Head of caudate nucleus (tissue), 42 donors: ENCODE data around the gene CDH13.

ENCODE experiments used
- DNase-seq, 42 donors: peaks; one replicate each; pipeline versions ENCODE4 v3.0.0 to v3.0.0-alpha.2; 2020 to 2021; ENCODE audit warnings: mixed read lengths in 7 of 42
- intact Hi-C: fragments of 100-400 bp; cut with DNase I; formaldehyde crosslinking; loops from one replicate; pipeline ENCODE4 v1.15.0; 2022

Gene CDH13

DNA sequence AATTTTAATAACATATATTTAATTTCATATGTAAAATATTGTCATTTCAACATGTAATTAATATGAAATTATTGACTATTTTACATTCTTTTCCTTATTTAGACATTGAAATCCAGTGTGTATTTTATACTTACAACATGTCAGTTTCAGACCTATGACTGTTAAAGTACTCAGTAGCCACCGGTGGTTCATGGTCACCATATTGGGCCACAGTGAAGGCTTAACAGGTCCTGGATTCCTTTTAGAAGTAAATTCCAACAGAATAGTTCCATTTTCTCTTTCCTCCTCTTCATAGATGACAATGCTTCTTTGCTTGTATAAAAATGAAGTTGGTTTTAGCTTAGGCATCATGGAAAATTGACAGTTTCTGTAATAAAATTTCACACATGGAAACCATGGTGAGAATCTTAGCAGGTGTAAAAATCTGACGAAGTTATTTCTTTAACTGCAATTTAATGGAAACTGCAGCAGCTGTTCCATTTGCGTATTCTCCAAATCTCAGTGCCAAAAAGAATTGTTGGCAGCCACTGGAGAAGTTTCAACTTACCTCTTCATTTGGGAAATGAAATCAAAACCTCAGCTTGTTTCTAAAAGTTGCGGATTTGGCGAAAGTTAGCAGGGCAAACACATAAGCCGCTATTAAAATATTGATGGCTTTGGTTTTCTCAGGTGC lies 231.1 kb downstream of the CDH13 start:
- intact Hi-C loops = no loop called here
- no peak for DNase-seq

DNA sequence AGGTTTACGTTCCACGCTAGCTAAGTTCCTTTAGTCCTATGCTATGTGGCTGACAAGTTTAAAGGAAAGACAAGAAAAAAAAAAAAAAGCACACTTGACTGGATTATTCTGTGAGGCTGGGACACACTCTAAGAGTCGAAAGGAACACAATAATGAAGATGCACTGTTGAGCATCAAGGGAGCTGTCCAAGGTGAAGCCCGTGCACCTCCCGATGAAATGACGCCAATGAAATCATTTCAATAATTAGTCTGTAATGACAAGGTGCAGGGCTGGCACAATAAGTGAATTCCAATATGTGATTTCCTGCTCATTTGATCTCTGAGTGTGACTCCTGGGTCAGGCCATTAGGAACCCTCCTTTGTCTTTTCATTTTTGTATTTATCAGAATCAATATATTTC lies 232.9 kb downstream of the CDH13 start:
- DNase-seq = no peak
- intact Hi-C loops = no loop called here

DNA sequence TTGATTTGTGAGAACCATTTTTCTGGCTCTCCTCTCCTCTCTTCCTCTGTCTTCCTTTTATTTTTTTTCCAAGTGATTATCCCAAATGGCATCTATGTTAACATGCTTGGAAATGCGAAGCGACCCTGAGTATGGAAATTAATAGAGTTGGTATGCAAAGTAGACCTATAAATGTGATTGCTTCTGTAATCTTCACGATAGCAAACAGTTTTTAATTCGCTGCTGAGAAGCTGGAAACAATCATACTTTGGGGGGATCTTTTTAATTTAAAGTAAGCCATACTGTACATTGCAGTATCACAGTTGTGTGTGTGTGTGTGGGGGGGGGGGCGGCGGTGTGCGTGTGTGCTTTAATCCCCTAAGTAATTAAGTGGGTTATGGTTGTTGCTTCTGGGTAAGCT lies 233.3 kb downstream of the CDH13 start:
- intact Hi-C loops = no loop called here

DNA sequence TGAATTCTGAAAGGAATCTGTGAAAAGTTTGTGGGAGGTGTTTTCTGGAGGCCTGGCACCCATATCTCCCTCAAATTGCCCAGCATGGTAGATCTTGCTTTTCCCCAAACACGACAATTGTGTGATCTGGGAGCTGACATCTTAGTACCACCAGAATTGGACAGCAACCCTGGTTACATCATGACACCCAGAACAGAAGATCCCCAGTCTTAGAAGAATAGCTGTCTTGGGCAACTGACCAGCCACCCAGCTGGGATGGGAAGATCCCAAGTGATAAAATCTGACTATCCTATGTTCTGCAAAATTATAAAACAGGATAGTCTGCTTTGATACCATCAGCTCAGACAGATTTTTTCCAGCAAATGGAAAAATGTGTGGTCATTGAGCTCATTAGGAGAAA lies 235.3 kb downstream of the CDH13 start:
- peak in 4 of 42 donors; percentile 11 to 40 (median 22) for DNase-seq
- intact Hi-C loops = no loop called here

More for the DNA sequence above, 233.3 kb downstream of the CDH13 start:
- DNase-seq = no peak

DNA sequence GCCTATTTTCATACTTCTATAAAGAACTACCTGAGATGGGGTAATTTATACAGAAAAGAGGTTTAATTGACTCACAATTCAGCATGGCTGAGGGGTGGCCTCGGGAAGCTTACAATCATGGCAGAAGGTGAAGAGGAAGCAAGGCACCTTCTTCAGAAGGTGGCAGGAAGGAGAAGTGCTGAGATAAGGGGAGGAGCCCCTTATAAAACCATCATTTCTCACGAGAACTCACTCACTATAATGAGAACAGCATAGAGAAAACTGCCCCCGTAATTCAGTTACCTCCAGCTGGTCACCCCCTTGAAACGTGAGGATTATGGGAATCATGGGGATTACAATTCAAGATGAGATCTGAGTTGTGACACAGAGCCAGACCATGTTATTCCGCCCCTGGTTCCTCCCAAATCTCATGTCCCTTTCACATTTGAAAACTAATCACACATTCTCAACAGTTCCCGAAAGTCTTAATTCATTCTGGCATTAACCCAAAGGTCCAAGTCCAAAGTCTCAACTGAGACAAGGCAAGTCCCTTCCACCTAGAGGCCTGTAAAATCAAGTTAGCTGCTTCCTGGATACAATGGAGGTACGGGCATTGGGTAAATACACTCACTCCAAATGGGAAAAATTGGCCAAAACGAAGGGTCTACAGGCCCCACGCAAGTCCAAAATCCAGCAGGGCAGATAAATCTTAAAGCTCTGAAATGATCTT lies 237.7 kb downstream of the CDH13 start:
- no peak for DNase-seq
- intact Hi-C loops = no loop called here

DNA sequence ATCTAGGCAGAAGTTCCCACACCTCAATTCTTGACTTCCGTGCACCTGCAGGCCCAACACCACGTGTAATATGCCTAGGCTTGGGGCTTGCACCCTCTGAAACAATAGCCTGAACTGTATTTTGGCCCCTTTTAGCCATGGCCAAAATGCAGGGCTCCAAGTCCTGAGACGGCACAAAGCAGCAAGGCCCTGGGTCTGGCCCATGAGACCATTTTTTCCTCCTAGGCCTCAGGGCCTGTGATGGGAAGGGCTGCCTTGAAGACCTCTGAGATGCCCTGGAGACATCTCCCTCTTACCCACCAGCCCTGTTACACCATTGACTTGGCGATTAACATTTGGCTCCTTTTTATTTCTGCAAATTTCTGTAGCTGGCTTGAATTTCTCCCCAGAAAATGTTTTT lies 238.6 kb downstream of the CDH13 start:
- no peak for DNase-seq
- intact Hi-C loops = no loop called here

DNA sequence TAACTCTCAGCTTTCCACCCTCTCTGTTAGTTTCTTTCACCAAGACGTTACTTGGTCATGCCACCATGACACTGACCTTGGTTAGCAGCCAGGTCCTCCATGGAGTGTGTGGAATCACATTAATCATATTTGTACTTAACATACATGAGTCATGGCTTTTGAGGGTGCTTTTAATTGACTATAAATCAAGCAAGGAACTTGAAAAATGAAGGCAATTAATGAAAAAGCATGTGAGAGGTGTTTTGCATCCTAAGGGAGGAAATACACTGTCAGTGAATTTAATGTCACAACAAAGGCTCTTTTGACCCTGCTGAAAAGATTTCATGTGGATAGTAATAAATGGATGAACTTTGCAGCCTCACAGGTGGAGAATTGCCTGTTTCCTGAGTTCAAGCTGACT lies 240.7 kb downstream of the CDH13 start:
- intact Hi-C loops = no loop called here
- DNase-seq = no peak

DNA sequence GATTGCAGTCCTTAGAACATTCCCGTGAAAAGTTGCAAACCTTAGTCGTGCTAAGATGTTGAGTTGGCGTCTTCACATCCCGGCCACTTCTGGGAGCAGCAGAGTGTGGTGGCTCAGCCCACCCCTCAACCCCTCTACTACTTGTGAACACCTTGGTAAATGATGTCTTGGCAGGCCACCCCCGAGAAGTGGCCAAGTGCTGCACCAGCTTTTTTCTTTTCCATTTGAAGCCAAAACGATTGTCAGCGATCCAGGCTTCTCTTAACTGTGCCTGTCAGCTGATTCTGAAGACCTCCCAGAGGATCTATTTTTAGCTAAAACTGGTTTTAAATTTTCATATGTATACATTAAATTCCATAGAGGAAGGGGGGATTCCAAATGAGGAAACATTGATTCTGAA lies 247.5 kb downstream of the CDH13 start:
- intact Hi-C loops = no loop called here
- DNase-seq = no peak

DNA sequence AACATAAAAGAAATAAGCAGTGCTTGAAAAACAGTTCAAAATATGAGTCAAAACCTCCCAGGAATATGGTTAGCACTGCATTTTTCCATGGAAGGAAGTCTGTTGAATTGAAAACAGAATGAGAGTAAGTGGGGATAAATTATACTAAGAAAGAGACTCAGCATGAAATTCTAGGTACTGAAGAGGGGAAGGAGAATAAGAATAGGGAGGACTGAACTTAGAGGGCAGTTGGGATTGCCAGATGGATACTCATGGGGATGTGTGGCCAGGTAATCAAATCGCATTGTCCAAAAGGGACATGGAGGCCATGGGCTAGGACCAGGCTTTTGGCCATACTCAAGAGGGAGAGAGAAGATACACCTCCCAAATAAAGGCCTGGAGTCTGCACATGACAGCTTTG lies 247.9 kb downstream of the CDH13 start:
- no peak for DNase-seq
- intact Hi-C loops = no loop called here

DNA sequence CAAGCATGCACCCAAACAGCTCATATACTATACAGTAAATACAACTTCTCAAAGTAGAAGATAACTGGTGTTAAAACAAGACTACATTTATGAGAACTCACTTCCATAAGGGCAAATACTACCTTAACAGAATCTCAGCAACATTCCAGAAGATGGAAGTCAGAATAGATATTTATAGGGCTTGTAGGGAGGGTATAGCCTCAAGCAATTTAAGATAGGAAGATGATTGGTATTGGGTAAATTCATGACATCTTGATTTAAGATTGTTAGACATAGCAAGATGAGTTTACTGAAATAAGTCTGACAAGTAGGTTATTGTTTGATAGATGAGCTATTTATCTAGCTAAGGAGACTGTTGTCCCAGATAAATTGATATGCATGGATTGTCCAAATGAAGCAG lies 250.2 kb downstream of the CDH13 start:
- intact Hi-C loops = no loop called here
- DNase-seq = no peak

DNA sequence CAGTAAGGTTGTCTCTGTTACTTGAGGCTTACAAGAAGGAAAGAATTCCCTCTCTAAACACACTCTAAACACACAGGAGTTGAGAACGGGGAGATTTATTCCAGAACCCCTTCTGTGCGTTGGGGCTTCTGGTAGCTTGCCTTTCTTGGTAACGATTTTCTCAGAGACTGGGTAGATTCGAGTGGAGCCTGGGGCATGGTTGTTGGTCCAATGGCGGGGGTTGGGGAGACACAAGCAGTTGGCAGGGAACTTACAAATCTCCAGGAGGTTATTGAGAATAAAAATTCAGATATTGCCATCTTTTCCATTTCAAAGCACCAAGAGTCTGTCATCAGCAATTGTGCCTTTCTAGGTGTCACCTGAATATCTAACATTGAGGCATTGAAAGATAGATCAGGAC lies 251.7 kb downstream of the CDH13 start:
- intact Hi-C loops = no loop called here
- DNase-seq = no peak

DNA sequence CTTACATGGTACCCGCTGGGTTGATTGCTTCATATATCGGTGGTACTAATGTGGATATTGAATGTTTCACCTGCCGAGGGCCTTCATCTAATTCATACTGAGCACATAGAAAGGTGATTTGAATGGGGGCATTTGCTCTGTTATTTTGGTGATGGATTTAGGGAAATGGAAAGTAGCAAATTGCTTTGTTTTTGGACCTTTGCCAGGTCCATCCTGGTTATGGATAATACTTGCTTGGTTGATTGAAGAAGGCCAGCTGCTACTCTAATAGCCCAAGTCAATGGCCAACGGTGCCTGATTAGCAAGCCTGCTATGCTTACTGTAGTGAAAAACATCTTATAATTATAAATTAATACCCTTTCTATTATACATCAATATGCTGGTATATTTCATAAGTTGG lies 253.6 kb downstream of the CDH13 start:
- DNase-seq = no peak
- intact Hi-C loops = no loop called here

DNA sequence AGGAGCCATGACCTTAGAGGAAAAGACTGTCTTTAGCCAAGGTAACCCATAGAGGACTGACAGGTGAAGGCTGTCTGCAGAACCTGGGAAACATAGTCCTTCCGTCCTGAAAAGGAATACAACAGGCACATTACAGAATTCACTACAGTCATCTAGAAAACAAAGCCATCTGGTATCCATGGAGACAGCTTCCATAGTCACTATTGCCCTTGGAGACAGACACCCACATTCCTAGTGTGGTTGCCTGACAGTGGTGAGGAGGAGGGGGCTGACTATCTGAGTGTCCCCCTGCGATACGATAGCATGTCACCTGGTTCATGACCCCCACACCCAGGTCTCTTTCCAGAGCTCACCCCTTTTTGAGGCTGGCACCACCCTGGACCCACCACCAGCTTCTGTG lies 254.7 kb downstream of the CDH13 start:
- peak in 2 of 42 donors; percentile 3 to 8 for DNase-seq
- intact Hi-C loops = no loop called here

DNA sequence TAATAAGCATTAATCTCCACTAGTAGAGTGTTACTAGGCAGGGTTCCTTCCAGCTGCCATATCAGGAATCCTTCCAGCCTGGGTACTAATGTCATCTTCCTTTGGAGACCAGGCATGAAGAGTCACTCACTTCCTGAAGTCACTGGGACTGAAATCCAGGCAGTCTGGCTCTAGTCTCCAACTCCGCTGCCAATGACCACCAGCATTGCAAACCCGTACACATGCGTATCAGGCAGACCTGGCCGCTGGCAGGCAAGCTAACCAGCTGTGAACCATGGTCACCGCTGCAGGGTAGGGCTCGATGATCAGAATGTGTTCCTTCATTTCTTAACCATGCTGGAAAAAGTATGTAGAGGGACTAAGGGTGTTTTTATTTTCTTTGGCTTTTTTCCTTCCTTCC lies 255.5 kb downstream of the CDH13 start:
- intact Hi-C loops = no loop called here
- no peak for DNase-seq

DNA sequence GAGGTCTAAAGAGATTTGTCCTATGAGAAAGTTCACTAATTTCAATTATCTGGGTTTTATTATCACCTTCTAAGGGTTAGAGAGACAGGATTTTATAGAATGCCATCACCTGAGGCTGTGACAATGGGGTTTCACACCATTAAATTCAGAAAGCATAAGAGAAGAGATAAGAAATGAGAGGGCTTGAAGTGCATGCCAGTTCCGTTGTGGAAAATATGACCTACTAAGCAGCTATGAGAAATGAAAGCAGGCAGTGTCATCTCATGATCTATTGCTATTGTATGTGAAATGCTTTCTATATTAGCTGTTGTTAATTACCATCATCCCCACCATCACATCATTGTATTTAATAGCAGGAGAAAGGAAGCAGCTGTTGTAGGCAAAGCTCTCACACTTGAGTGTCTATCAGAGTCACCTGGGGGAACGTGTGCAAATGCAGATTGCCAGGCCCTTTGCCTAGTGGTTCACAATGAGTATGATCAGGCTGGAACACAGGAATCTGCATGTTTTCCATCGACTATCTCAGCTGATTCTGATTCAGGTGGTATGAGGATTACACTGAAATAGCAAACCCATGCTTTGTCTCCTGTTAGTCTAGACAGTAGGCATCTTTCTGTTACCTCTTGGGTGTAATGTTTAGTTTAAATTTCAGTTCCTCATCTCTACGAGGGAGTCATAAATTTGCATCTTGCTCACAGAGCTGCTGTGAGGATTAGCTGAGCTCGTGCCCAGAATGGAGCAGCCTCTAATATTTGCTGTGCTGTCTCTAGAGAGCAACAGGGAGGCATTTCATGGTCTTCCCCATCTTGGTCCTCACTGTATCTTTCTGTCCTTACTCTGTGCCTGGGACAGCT lies 256.4 kb downstream of the CDH13 start:
- intact Hi-C loops = no loop called here
- DNase-seq = peak in 6 of 42 donors; percentile 4 to 26 (median 16)

DNA sequence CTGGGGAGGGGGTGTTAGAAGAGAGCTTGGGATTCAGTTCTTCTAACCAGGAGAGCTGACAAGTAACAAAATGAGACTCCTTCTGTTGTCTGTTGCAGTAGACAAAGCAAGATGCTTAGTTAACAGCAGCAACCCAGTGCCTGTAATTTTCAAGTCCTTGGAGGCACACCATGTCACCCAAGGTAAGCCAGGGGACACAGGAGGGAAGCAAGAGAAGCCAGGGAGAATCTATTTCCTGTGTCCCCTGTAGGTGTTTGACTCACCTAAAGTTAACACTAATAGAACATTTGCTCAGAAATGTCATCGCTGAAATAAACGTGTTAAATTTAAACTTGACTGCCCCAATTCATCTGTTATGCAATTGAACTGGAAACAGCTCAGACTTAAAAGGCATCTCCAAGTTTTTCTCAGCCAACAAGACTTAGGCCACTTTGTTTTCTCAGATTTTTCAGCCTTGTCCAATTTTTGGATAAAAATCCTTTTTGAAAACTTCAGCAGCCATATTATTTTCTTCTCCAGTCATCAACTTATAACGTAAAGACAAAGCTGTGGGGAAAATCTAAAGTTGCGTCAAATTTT lies 257.6 kb downstream of the CDH13 start:
- peak in 4 of 42 donors; percentile 5 to 16 (median 8) for DNase-seq
- intact Hi-C loops = no loop called here

DNA sequence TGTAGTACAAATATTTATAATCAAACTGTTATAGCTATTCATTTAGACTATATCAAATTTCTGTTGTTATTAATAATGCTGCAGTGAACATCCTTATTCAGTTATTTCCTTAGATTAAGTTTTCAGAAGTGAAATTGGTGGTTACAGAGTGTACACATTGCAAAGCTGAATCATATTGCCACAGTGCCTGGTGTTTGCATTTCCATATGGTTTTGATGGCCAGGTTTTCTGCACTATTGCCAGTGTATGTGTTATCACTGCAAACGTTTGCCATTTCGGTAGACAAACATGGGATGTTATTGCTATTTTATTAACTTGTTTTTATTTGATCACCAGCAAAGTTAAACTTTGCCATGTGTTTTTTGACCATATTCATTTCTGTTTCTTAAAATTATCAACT lies 259.4 kb downstream of the CDH13 start:
- intact Hi-C loops = no loop called here
- no peak for DNase-seq

DNA sequence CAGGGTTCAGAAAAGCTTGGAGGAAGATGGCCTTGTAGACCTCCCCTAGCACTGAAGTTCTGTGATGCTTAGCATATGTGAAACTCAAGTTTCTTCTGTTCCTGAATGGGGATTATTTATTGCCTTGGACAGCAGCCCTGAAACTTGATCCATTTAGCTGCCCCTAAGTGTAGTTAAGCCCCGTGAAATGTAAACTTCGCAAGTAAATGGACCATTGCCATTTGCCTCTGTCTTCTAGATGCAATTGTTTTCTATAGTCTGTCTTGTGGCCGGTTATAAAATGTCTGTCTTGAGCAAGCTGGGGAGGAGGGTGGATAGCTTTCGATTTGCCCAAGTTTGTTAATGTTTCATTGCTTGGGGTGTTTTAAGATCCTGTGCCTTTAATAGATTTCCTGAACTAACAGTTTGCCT lies 261.8 kb downstream of the CDH13 start:
- DNase-seq = no peak
- intact Hi-C loops = no loop called here

DNA sequence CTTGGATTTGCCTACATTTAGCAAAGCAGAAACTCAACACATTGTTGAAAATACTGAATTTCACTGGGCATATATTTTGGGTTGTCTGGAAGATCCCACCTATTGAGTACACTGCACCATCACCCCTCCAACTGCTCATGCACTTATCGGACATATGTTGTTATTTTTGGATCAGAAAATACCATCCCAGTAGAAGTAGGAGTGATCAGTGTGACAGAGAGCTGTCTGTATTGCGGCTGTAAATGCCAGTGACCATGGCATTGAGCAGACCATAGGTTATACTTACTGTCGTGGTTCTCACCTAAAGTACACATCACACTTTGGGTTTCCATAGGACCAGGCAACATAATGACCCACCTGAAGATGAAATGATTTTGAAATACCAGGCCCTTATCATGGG lies 264.7 kb downstream of the CDH13 start:
- DNase-seq = no peak
- intact Hi-C loops = no loop called here

DNA sequence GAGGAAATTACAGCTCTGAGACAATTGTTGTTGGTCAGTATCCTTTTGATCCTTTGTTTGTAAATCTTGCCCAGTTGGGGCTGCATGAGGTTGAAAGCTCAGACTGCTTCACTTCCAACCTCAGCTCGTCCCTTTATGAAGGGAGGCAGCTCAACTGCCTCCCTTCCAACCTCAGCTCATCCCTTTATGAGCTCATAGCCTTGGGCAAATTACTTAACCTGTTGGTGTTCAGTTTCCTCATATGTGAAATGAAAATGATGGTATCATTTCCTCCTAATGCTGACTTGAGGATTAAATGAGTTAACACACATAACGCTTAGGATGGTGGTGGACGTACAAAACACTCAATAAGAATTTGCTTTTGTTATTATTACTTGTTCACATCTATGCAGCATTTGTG lies 265.1 kb downstream of the CDH13 start:
- intact Hi-C loops = no loop called here
- DNase-seq = no peak
